HG03045 (cell line): ENCODE data around the gene USP38.
"Not testable (repeated sequence)": the region's sequence is repeated elsewhere in the genome, so short reads cannot be mapped to it uniquely, and the experiment has no call there.

ENCODE experiments used
- ATAC-seq: cut with Tn5 transposase; IDR thresholded peaks from one replicate; pipeline ENCODE4 v1.9.1; 2021; ENCODE audit warnings: mild to moderate bottlenecking, moderate library complexity; ENCODE audit not compliant: unreplicated experiment

The USP38 gene

DNA sequence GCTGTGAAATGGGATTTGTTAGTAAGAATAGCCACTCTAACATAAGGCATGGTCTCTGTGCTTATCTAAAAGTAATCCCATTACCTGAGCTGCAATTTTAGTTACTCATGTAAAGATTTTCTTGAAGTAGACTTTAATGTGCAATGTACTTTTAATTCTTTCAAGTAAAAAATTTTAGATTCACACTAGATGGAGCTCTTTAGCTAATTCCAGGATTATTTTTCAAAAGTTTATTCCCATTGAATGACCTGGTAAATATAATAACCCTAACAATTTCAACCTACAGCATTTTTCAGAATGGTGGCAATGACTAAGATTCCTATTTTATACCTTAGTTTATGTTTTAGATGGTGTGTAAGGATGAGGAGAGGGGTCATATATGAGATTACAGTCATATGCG is 18.1 kb downstream of the USP38 start:
- ATAC-seq = no peak

DNA sequence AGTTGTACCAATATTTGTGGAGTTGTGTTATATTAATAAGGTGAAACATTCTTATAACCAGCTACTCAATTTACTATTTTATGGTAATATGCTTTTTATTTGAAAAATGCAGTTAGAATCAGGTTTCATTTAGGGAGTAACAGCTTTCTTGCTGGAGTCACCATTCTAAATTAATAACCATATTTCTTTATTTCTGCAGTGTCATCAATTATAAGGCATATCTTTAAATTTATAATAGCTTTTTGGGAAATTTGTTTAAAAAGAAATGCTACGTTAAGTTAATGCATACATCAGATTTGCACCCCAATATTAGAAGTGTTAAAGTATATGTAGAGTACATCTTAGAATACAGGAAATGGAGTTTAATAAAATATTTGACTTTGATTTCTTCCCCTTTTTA is 18.9 kb downstream of the USP38 start:
- ATAC-seq = no peak

DNA sequence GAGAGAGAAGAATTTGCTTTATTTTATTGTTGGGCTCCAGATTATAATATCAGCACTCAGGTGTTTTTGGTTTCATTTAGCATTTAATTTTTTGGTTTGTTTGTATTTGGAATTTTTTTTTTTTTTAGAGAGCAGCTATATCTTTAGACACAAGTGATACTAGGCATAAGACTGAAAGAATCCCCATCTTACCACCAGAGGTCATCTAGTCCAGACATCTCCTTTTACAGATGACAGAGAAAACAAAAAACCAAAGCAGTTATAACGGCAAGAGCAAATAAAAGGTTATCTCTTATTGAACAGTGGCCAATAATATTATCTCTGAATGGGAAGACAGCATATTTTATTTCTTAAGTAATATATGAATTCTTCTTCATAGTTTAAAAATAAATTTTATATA is 22.8 kb downstream of the USP38 start:
- no peak for ATAC-seq

DNA sequence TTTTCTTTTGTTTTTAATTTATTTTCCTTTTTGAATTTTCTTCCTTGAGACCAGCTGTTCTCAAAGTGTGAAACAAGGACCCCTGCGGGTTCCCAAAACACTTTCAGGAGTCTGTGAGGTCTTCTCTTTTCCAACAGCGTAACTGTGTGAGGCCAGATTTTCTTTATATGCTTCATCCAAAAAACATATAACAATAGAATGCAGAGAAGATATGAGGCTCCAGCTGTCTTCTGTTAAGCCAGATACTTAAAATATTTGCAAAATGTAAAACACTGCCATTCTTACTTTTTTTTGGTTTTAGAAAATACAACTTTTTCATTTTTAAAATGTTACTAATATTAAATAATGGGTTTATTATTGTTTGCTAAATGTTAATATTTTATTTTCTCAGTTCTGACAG is 27.8 kb downstream of the USP38 start:
- ATAC-seq = no peak

DNA sequence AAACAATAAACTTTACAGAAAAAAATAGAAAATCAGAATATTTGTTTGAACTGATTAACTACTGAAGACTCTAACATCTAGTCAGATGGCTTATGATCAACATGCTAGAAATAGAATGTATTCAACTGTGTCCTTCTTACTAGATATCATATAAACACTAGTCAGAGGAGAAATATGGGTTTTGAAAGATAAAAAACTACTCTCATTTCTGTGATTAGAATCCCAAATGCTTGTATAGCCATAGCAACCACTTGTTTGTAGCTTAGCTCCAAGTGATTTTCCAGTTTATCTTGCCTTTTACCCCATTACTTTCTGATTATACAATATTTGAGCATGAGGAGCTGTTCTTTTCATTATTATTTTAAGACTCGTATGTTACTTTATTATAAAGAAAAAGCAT is 31.2 kb downstream of the USP38 start:
- ATAC-seq = no peak

DNA sequence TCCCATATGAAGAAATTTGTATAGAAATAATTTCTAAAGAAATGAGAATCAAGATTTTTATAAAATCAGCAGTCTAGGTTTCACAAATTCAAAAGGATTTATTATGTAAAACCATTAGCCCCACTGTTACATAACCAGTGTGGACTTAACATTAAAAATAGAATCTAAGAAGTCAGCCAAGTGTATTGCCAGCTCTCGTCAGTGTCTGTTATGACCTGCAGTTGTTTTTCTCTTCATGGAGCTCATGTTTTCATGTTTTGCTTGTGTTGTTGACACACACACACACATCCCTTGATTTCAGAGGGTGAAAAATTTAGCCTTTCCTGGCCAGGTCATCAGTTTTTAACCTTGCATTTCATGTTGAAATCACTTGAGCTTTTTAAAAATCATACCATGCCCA is 39.5 kb downstream of the USP38 start:
- no peak for ATAC-seq

DNA sequence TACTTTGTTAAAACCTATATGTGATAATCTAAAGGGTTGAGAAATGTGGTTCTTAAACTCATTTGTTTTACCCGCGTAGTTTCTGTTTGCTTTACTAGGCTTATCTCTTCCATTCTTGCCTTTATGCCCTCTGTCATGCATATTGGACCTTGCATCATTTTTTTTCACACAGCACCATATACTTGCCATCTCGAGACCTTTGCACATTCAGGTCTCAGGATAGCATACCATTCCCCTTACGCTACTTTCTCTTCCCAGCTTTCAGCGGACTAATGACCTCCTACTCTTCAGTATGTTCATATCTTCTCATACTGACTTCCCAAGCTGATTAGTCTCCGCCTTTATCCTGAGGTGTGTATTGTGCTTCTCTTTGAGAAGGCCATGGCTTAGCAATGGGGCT is 40.5 kb downstream of the USP38 start:
- no peak for ATAC-seq

DNA sequence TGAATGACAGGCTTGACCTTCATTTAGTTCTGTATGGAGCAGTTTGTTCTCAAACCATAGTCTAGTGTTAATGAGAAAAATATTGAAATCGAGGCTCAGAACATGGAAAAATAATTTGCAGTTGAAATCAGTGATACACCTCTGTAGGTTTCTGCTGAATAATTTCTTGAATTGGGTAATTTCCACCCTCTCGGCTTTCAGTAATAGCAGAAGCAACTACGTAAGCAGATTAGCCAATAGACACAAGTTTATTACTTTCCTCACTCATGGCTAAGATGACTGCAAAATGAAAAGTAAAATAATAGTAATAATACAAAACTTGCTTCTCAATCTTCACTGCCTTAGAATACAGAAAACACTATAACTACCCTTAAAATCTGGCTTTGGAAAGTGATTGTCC is 46.0 kb downstream of the USP38 start:
- peak; percentile 61 for ATAC-seq

DNA sequence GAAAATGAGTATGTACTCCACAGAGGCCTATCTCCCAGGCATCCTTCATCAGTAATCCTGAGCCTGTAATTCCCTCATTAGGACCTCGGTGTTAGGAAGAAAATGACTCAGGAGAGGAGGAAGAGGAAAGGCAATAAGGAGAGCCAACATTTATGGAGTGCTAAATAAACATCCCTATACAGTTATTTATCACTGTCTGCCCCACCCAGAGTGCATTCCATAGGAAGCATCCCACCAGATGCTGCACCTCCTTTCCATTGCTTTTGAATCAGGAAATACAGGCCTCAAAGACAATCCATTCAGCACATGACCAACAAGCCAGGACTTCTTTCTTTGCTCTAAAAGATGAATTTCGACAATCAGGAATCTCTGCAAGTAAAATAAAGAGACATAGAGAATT is 47.6 kb downstream of the USP38 start:
- ATAC-seq = no peak

DNA sequence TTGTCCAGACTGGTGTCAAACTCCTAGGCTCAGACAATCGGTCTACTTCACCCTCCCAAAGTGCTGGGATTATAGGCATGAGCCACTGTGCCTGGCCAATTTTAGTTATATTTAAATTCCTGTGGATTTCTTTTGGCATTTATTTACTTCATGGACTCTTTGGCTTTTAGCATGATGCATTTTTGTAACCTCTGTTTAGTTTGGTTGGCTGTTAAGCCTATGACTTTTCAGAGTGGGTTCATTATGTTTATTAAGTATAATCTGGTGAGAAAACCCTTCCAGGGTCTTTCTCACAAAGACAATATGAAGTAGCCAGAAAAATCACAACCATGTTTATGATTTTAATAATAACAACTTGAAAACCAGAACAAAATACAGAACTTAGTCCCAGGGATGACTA is 49.4 kb downstream of the USP38 start:
- ATAC-seq = no peak

DNA sequence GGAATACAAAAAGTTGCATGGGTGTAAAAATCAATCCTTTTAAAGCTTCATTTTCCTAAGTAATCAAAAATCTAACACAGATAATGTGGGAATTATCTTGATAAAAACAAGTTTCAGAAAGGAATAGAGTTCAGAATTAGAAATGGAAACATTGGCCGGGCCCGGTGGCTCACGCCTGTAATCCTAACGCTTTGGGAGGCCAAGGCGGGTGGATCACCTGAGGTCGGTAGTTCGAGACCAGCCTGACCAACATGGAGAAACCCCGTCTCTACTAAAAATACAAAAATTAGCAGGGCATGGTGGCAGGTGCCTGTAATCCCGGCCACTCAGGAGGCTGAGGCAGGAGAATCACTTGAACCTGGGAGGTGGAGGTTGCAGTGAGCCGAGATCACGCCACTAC is 52.5 kb downstream of the USP38 start:
- ATAC-seq = not testable (repeated sequence)

DNA sequence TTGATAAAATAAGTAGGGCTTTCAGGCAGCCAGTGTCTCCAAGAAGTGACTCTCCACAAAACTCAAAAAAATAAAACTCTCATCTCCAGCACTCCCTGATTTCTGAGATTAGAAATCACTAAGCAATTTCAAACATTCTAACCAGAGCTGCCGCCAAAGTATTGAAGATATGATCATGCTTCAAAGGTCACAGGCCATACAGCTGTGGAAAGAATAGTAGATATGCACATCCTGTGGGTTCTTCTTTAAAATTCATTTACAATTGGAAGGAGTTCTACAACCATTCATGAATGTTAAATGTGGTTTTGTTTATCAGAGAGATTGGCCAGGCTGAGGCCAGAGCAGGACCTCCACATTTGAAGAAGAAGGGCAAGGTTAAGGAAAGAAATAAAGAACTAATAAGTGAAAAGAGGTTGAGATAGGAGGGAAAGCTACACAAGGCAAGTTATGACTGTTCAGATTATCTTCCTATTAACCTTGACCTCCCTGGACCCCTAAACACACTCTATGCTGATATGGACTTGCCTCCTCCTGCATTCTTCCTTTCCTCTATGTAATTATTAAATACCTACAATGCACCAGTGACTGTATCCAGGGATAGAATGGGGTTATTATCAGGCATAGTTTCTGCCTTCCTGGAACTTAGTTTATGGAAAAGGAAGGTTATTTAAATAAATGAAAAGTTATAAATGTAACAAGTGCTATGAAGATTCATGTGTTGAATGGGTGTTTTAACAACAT is 56.4 kb downstream of the USP38 start:
- no peak for ATAC-seq

DNA sequence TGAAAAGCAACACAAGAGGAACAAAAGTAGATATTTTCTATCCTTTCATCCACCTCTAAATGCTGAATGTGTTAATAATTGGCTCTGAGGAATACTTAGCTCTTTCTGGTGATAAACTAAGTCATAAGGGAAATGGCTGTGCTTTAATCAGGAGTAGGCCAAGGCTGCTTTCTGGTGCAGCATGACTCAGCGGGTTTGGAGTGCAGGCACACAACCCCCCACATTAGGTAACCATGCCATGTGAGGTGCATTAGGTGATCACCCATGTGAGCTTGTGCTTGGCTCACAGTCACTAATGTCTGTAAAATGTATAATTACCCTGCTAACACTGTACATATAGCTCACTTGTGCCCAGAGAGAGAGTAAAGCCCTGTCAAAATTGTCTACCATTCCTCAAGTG is 57.2 kb downstream of the USP38 start:
- no peak for ATAC-seq

DNA sequence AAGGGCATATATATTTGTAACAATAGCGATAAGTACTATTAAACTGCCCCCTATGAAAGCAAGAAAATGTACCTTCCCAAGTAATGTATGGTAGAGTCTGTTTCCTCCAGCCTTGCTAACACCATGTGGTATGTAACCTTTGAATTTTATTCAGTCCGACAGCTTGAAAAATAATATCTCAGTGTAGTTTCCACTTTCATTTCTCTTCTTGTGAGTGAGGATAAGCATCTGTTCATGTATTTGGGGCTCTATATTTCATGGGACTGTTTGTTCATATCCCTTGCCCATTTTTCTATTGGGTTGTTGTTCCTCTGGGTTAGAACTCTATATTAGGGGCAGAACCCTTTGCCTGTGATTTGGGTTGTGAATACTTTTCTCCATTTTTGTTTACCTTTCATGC is 58.3 kb downstream of the USP38 start:
- no peak for ATAC-seq

DNA sequence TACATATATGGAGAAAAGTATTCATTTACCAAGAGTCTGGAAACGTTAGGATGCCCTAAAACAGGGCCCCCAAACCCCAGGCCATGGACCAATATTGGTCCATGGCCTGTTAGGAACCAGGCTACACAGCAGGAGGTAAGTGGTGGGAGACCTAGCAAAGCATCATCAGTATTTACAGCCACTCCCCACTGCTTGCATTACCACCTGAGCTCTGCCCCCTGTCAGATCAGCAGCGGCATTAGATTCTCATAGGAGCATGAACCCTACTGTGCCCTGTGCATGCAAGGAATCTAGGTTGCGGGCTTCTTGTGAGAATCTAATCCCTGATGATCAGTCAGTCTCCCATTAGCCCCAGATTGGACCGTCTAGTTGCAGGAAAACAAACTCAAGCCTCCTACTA is 62.3 kb downstream of the USP38 start:
- no peak for ATAC-seq

DNA sequence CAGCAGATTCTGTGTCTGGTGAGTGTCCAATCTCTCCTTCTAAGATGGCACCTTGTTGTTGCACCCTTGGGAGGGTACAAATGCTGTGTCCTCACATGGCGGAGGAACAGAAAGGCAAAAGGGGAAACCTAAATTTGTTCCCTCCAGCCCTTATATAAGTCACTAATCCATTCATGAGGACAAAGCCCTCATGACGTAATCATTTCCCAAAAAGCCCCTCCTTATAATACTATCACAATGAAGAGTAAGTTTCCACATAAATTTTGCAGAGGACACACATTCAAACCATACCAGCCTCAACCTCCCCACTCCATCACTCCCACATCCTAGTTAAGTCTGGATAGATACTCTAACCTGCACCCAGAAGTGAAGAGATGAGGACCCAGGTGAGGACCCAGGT is 63.1 kb downstream of the USP38 start:
- ATAC-seq = no peak

DNA sequence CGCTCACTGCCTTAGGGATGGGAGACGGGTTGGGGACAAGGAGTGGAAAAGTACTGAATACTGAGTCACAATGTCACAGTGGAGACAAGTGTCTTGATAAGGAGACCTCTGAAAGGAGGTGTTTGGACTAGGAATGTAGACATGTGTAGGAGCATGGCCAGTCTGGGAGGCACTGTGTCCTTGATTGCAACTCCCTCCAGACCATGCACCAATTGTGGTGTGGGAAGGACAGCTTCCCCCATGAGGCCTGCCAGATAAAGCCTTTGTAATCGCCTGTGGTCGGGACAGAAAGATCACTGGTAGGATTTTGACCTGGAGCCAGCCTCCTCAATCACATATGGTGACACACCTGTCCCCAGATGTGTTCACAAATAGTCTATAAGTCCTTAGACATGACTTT is 64.1 kb downstream of the USP38 start:
- ATAC-seq = no peak

DNA sequence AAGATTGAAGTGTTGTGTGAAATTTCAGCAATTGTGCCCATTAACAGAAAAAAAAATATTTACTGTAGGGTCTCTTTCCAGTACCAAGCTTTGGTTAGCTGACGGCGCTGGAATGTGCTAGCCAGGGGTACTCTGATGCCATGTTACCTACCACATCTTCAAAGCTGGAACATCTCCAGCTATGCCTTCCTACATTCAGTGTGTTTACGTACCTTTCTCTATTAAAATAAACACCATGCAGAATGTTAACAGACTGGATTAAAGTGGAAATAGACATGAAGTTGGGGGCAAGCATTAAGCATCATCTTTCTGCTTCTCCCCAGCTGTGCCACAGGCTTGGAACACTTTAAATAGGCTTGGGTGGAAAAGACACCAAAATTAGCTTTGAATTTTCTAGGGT is 65.9 kb downstream of the USP38 start:
- ATAC-seq = no peak

DNA sequence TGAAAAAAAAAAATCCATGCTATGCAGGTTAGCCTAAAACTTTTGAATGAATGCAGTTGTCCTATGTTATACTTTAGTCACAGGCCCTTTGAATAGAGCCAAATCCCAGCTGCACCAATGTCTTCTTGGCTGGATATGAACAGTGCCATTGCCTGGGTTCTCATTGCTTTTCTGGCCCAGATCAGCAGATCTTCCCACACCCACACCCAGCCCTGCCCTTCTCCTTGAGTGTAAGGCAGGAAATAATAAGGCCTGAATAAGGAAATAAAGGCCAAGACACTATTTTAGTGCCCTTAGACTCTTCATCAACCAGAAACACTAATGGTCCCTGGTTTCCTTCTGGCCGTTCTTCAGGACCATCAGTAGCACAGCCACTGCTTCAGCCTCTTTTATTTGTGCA is 66.6 kb downstream of the USP38 start:
- ATAC-seq = no peak

DNA sequence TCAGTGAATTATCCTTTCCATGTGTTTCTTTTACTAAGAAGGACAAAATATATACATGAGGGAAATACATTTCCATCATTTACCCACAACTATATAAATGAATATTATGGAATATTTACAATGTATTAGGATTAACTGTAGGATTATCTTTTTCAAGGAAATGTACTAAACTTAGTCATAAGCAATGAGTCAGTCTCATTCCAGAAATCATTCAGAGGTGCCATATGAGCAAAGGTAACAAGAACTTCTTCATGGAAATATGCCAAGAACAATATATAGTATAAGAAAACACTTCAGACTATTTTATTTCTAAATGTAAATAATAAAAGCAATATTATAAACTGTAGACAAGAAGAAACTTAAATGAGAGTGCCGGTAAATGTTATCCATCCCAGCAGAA is 67.1 kb downstream of the USP38 start:
- ATAC-seq = no peak

DNA sequence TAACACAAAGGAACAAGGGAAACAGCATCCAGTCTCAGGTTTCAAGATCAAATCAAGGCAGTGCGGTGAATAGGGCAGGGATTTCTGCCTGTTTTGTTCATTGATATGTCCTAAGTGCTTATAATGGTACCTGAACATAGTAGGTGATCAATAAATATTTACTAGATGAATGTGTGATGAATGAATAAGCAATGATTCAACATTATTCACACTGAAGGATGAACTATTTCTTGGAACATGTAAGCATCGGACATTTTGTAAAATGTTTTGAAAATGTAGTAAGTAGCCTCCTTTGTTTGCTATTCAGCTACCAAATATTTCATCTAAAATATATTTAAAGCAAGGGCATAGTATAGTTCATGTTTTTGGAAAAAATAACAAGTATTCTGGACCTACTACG is 67.8 kb downstream of the USP38 start:
- no peak for ATAC-seq

DNA sequence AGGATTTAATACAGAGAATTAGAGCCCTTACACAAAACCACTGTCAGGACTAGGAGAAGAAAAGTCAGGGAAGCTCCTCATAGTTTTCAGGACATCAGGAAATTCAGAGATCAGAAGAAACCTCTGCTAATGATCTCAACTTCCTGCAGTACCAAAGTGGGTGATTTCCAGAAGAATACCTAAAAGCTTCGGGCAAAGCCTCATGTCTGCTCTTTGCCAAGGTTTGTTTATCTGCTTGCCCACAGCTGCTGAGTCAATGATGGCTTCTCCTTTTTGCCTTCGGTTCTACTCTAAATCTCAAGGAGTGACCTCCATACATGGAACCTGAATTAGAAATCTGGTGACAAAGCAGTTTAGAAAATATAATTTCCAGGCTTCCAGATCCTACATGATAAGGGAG is 68.4 kb downstream of the USP38 start:
- no peak for ATAC-seq

DNA sequence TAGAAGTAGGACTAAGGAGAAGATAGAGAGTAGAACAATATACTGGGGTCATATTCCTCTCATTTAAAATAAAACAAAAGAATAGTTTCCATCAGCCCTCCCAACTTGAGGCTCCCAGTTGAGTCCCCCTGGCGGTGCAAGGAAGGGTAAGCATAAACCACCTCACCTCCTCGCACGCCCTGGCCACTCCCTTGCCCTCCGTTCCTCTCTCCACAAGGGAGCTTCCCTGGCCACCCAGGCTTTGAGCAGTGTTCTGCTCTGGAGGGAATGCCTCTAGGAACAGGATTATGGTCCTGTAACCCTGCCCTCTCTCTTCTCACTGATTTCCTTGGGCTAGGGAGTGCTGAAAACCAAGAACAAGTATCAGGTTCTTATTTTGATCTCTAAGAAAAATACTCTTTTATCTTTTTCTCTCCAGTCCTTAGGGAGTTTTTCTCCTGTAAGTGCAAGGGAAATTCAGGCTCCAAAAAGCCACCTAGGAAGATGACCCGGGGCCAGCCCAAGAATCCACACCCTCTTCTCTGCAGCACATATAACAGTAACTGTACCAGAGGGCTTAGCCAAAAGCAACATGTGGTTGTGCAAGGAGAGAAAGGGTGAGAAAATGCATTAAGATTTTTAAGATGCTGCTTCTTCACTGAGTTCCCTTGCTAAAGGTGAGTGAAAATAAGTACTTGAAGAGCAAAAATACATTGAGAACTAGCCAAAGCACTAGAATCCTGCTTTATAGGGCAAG is 69.9 kb downstream of the USP38 start:
- no peak for ATAC-seq
